GM20431 (cell line): Measurements from ENCODE around the gene PEX11G.

Experiments used
- in situ Hi-C: fragments of 300-500 bp; cut with MseI, MboI; formaldehyde crosslinking; loops from one replicate; pipeline ENCODE4 v1.15.0; 2020; ENCODE audit warnings: low sequenced_read_pairs; ENCODE audit not compliant: unreplicated experiment

PEX11G gene

DNA sequence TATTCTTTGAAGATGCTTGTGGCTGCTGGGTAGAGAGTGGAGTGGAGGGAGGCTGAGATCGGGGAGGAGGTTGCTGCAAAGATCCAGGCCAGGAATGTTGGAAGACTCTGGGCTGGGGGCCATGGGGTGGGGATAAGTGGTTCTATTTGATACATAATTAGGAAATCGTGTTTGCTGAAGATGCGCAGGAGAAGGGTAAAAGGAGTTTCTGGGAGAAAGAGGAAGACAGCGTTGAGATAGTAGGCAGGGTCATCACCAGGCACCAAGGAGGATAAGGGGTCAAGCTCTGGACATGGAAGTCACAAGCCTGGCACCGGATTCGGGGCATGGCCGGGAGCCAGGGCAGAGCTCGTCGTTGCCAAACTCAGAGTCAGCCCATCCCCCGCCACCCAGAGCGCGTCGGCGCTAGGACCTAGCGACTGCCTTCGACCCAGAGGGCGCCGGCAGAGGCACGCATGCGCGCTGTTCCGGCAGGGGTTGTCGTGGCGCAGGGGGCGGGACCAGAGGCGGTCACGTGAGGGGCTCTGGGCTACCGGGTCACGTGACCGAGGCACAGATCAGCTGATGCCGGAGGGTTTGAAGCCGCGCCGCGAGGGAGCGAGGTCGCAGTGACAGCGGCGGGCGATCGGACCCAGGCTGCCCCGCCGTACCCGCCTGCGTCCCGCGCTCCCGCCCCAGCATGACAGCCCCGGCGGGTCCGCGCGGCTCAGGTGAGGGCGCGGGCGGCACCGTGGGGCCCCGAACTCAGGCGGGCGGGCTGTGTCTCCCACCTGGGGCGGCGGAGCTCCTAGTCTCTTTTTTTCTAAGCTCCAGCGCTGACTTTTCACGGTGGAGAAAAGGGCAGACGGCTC, 33.5 kb upstream of the PEX11G start, which contains the start of gene MCOLN1:
Gene MCOLN1 (plus strand): TSS at position 553 of the 851 bp plus-strand sequence. CDS start 127 bp downstream, at position 680.
- in situ Hi-C loops, result no loop called here

DNA sequence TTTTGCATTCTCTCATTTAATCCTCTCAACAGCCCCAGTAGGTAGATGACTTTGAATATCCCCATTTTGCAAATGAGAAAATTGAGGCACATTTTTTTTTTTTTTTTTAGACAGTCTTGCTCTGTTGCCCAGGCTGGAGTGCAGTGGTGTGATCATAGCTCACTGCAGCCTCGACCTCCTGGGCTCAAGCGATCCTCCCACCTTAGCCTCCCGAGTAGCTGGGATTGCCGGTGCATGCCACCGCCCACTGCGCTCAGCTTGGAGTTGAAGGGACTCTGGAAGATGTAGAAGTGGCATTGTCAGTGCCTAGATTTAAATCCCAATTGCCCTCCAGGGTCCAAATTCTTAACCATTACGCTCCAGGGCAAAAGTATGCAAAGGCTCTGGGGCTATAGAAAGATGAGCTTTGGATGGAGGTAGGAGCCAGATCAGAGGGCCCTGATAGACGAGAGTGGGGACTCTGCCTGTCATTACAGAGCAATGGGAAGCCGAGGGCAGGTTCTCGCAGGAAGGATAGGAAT, 32.8 kb upstream of the PEX11G start:
- in situ Hi-C loops, result no loop called here

DNA sequence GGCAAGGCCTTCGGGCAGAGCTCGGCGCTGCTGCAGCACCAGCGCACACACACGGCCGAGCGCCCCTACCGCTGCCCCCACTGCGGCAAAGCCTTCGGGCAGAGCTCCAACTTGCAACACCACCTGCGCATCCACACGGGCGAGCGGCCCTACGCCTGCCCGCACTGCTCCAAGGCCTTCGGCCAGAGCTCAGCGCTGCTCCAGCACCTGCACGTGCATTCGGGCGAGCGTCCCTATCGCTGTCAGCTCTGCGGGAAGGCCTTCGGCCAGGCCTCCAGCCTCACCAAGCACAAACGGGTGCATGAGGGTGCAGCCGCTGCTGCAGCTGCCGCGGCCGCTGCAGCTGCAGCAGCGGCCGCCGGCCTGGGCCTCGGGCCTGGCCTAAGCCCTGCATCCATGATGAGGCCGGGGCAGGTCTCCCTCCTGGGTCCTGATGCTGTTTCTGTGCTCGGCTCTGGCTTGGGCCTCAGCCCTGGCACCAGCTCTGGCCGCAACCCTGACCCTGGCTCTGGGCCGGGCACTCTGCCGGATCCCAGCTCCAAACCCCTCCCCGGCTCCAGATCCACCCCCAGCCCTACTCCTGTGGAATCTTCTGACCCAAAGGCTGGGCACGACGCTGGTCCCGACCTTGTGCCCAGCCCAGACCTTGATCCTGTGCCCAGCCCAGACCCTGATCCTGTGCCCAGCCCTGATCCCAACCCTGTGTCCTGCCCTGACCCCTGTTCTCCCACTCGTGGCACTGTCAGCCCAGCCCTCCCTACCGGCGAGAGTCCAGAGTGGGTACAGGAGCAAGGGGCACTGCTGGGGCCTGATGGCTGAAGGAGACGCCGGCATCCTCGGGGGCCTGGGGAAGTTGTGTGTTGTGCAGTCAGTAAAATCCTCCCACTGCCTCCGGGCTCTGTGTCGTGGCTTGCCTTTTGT, 31.6 kb upstream of the PEX11G start:
- in situ Hi-C loops, result no loop called here

DNA sequence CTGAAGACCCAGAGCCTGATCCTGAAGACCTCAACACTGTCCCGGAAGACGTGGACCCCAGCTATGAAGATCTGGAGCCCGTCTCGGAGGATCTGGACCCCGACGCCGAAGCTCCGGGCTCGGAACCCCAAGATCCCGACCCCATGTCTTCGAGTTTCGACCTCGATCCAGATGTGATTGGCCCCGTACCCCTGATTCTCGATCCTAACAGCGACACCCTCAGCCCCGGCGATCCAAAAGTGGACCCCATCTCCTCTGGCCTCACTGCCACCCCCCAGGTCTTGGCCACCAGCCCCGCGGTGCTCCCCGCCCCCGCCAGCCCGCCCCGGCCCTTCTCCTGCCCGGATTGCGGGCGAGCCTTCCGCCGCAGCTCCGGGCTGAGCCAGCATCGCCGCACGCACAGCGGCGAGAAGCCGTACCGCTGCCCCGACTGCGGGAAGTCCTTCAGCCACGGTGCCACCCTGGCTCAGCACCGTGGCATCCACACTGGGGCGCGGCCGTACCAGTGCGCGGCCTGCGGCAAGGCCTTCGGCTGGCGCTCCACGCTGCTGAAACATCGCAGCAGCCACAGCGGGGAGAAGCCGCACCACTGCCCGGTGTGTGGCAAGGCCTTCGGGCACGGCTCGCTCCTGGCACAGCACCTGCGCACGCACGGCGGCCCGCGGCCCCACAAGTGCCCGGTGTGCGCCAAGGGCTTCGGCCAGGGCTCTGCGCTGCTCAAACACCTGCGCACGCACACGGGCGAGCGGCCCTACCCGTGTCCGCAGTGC, 30.7 kb upstream of the PEX11G start:
- in situ Hi-C loops, result no loop called here

DNA sequence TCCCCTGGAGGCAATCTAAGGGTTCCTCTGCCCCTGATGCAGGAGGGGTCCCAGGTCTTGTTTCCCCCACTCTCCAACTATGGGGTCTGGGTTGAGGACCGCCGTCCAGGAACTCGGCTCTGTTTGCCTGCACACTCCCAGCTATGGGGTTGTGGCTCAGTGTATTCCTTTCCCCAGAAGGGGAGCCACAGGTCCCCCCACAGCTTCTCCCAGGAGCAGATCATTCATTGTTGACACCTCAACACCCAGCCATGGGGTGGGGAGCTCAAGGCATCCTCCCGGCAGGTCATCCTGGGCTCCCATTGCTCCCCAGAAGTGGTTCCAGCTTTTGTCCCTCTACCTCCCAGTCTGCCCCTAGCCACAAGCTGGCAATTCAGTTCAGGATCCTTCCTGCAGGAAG, 28.0 kb upstream of the PEX11G start:
- in situ Hi-C loops, result no loop called here

DNA sequence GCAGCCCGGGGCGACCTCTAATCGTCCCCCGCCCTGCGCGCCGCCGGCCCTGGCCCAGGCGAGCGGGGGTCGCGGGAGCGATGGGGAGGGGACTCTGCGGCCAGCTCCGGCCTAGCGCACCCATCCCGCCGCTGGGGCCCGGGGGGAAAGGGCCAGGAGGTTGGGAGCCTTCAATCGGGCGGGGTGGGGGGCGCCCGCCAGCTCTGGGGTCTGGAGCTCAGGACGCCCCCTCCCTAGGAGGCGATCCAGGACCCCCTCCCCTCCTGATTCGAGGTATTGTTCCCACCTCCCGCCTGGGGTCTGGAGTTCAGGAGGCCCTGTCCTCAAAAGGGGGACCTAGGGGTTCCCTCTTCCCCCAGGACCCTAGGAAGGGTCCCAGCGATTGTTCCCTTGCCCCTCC, 27.5 kb upstream of the PEX11G start:
- in situ Hi-C loops, result no loop called here

DNA sequence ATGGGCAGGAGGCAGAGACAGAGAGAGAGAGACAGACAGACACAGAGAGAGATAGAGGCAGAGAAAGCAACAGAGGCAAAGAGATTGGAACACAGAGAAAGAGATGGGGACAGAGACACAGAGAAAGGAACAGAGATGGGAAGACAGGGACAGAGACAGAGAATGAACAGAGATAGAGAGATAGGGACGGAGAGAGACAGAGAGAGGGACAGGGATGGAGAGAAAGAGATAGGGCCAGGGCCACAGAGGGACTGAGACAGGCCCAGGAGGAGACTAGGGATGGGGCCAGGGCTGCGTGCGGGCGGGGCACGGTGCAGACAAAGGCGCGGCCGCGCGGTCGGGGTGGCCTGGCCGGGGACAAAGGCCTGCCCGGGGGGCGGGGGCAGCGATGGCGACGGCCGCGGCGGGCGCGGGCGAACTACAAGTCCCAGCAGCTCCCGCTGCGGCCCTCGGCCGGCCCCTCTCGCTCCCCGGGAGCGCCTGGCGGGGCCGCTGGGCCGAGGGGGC, 26.9 kb upstream of the PEX11G start, which contains the start of gene ZNF358:
Gene ZNF358 (plus strand): TSS at position 459 of the 507 bp plus-strand sequence. CDS start 3,140 bp downstream, outside the sequence.
- in situ Hi-C loops, result no loop called here

DNA sequence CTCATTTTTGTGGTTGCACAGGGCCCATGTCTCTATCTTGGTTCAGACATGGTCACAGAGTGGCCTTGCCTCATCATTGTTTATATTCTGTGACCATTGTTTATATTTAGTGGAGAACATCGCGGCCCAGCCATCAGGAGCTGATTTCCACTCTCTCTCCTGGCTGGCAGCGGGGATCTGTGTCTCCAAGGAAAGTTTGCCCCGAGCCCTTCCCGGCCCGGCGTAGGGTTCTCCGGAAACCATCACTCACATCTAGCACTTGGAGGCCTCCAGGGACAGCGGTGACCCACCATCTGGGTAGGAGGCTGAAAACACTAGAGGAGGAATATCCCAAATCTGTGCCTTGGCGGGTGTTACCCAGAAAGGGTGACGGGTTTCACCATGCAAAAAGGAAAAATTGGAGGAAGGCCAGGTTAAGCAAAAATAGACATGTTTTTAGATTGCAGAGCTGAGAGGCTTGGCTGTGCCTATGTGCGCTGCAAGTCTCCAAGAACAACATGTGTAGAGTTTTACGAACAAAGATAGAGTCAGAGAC, 26.3 kb upstream of the PEX11G start:
- in situ Hi-C loops, result no loop called here

DNA sequence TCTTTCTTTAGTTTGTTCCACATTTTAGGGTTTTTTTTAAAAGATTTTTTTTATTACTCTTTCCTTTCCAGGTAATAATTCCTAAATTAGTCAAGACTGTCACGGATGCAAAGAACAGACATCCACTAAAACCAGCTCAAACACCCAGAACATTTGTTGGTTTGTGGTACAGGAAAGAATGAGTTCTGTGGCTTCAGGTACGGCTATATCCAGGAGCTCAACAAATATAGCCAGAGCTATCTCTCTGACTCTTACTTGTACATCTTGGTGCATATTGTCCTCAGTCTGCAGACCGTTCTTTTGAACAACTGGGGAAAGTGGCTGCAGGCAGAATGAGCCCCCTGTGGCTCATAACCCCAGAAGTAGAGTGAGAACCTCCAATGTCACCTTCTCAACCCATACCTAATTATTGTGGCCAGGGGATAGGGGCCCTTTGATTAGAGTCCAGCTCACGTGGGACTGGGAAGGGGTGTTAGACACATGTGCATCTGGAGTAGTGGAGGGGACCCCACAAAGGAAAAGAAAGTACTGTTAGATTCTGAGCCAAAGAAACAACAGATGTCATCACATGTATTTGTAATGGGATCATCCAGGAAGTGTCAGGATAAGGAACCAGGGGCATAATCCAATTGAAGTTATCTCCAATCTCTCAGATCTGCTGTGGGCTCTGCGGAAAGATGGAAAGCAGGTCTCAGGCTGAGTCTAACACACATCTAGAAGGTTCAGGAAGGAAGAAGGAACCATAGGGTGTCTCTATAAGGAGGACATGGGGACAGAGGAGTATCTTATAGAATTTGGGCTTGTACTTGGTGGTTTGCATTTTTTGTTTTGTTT, 25.2 kb upstream of the PEX11G start:
- in situ Hi-C loops, result no loop called here

DNA sequence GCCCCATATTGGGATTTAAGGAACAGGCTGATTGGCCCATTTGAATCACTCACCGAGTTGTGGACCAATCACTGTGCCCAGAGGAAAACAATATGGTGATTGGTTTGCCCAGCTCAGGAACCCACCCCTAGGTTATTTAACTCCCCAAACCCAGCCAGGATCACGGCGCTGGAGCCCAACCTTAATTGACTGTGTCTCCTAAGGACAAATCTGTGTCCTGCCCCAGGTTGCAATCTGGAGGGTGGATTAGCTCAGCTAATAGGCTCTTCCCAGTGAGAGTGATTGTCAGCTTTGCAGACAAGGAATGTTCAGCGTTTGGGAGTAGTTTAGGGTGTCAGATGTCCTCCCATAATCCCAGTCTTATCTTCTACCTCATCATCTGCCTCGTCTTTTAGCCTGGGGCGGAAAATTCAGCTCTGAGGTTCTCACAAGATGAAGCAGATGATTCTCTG, 23.6 kb upstream of the PEX11G start:
- in situ Hi-C loops, result no loop called here

DNA sequence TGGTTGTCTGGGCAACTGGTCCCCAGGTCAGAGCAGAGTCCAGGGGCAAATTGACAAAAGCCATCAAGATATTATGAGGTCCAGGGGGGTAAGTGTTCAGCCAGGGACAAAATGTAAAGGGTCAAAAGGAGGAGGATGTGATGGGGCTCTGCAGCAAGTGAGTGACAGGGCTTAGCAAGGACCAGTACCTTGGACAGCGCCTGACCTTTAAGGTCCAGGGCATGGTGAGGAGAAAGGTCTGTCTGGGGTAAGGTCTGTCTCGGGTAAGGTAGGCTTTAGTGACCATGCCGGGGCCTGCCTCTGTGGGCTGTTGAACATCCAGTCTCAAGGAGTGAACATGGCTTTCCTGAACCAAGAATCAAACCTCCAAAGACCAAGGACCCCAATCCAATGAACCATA, 20.8 kb upstream of the PEX11G start:
- in situ Hi-C loops, result no loop called here

DNA sequence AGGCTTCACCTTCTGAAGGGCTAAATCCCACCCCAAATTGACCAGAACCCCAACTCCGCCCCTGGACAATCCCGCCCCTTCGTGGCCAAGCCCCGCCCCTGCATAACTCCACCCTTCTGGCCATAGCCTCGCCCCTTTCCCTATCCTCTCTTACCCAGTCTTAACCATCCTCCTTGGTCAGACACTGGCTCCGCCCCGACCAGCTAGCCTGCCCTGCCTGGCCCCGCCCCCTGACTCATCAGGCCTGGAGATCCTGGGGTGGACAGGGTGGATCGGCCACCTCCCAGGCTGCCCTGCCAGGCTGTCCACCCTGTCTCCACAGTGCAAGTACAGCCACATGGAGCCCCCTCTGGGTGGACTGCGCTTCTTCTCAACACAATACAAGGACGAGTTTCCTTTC, 19.0 kb upstream of the PEX11G start:
- in situ Hi-C loops, result no loop called here

DNA sequence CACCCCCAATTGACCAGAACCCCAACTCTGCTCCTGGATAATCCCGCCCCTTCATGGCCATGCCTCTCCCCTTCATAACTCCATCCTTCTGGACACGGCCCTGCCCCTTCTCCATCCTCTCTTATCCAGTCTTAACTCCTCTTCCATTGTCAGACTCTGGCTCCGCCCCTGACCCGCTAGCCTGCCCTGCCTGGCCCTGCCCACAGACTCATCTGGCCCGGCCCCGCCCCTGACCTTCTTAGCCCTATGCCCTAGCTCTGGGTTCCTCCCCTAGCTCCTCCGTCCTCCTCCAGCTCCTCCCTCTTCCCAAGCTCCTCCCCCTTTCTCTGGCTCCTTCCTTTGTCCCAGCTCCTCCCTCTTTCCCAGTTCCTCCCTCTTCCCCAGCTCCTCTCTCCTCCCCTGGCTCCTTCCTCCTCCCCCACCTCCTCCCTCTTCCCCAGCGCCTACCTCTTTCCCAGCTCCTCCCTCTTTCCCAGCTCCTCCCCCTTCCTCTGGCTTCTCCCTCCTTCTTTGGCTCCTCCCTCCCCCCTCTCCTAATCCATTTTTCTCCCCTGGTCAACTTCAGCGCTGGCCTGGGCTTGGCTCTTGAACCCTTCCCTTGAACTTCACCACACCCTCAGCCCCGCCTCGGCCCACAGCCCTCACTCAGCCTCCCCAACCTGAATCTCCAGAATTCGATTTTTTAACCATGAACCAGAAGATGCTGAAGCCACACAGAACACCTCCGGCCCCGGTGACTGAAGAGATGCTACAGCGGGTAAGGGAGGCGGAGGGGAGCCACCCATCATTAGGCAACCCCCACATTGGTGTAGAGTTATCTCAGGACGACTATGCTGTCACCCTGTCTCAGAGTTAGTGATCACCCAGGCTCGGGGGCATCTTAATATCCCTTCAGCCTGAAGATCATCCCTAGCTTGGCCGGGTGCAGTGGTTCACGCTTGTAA, 17.8 kb upstream of the PEX11G start:
- in situ Hi-C loops, result no loop called here

DNA sequence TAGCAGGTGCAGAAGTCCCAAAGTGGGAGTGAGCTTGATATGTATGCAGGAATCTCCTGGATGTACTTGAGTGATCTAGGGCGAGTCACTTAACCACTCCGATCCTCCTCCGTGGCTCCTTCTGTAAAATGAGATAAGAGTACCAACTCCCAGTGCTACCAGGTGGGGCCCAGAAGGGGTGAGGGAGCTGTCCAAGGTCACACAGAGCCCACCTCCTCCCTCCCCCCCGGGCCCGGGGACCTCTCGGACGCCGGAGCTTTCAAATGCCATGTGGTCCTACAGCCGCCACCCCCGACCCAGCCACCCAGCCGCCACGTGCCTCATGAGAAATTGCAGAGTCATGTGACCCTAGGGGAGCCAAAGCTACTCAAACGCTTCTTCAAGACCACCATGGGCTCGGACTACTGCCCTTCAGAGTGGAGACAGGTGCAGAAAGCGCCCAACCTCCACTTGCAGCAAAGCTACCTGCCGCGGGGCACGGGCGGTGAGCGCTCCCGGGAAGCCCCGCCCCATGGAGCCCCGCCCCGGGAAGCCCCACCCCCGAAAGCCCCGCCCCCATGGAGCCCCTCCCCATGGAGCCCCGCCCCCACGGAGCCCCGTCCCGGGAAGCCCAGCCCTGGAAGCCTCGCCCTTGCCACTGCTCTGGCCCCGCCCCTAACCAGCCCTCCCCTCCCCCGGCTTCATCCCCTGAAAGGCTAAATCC, 17.0 kb upstream of the PEX11G start:
- in situ Hi-C loops, result no loop called here

DNA sequence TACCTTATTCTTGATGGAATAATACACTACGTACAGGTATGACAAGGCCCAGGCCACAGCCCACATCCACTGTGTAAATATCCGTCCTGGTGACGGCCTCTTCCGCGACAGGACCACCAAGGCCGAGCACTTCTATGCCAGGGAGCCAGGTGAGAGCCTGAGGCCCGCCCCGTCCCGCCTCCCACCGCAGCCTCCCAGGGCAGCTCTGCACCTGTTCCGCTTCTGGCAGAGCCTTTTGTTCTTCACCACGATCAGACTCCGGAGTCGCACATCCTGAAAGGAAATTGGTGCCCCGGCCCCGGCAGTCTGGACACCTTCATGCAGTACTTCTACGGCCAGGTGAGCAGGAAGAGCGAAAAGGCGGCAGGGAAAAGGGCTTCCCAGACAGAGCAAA, 16.4 kb upstream of the PEX11G start:
- in situ Hi-C loops, result no loop called here

DNA sequence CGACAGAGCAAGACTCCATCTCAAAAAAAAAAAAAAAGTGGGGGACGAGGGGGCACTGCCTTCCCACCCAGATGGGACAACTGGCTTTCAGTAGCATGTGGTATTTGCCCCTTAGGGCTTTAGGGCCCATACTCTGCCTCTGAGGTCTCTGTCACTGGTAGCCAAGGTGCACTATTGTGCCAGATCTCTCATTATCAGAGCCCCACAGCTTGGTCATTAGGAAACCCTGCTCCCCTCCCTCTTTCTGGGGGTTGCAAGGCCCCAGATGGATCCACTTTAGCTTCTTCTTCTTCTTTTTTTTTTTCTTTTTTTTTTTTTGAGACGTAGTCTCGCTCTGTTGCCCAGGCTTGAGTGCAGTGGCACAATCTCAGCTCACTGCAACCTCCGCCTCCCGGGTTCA, 15.8 kb upstream of the PEX11G start:
- in situ Hi-C loops, result no loop called here

DNA sequence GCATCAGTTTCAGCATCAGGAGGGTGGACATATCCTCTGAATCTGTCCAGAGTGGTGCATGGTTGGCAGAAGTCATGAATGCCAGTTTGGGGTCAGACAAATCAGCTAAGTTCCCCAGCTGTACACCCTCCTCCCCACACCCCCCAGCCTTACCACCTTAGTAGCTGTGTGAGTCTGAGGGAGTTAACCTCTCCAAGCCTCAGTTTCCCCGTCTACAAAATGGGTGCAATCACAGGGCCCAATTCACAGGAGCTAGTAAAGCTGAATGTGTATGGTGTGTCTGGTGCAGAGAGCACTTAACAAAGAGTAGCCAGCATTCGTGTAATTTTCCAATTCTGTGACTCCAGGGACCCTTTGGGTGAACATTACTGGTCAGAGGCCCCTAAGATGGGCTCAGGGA, 13.7 kb upstream of the PEX11G start:
- in situ Hi-C loops, result no loop called here
